HG03571 (cell line): ENCODE measurements around the gene TMEM171.
A peak's percentile ranks its signal among the peaks of the same experiment; 100 is the strongest.

ENCODE experiments used
- ATAC-seq: cut with Tn5 transposase; IDR thresholded peaks from one replicate; pipeline ENCODE4 v1.9.1; 2021; ENCODE audit not compliant: unreplicated experiment

TMEM171 gene

GRCh38 chr5:73119451-73120157 lies 771 bp upstream of the TMEM171 start:
- ATAC-seq = no peak

- no peak for ATAC-seq
Observed at GRCh38 chr5:73121119-73121463, 716 bp downstream of the TMEM171 start.

GRCh38 chr5:73122875-73123810 lies 2.8 kb downstream of the TMEM171 start:
- no peak for ATAC-seq

GRCh38 chr5:73125289-73125688 lies 4.9 kb downstream of the TMEM171 start:
- no peak for ATAC-seq

DNA sequence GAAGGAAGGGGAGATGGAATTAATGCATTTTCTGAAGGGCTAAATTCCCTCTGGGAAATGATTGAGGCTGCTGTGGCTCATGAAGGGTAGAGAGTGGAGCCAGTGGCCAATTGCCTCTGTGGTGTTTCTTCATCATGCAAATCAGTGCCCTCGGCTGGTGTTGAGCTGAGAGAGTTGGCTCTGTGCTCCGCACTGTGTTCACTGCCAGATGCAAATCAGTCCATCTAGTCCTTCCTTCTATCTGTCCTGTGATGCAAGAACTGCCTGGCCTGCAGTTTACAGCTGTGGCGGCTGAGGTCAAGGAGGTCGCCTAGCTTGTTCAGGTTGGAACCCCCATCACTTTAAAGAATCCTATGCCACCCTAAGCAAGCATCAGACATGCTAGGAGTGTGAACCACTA lies 6.0 kb downstream of the TMEM171 start:
- no peak for ATAC-seq

- no peak for ATAC-seq
Observed at GRCh38 chr5:73126957-73127356, 6.6 kb downstream of the TMEM171 start.

DNA sequence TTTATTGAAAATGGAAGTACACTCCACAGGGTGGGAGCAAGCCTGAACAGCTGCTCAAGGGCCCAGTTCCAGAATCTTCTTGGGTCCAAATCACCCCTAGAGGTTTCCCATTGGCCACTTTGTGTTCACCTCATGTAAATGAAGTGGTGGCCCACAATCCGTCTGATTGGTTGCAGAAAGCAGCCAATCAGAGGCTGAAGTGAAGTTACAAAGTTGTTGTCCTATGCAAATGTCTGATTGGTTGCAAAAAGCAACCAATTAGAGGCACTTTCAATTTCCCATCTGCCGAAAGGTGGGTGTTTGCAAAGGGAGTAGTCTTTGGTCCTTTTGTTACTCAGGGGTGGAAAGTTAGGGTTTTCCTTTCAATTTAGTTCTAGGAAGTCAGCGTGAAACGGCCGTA lies 8.8 kb downstream of the TMEM171 start:
- no peak for ATAC-seq

DNA sequence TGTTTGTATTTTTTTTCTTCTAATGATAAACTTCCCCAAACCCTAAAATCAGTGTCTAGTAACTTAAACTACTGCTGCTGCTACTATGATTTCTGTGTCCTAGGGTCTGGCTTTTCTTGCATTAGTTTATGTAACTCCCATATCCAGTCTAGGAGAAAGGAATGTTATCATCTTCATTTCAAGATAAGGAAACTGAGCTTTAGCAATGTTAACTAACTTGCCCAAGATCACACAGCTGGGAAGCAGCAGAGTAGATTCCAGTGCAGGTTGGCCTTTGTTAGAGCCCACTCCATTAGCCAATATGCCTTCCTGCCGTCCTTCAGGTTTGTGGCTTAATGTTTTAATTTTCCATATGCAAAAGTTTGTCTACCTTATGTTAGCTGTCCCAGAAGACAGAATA lies 10.4 kb downstream of the TMEM171 start:
- no peak for ATAC-seq

GRCh38 chr5:73131711-73132425 lies 11.5 kb downstream of the TMEM171 start:
- no peak for ATAC-seq

DNA sequence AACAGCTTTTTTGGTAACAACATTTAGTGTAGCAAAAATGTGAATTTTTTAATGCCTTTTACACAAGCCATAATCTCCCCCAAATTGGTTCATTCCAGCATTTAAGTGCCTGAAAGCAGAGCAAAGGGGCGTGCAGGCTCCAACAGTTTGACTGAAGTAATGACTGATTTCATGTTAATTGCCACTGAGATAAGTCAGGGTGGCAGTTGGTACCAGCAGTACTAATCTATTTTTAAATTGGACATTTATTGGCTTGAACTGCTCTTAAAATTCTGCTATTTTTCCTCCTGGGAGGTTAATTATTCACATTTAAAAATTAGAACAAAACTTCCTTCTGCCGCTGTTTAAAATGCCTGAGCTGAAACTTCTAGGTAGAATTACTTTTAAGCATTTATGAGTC lies 12.4 kb downstream of the TMEM171 start:
- ATAC-seq = no peak

DNA sequence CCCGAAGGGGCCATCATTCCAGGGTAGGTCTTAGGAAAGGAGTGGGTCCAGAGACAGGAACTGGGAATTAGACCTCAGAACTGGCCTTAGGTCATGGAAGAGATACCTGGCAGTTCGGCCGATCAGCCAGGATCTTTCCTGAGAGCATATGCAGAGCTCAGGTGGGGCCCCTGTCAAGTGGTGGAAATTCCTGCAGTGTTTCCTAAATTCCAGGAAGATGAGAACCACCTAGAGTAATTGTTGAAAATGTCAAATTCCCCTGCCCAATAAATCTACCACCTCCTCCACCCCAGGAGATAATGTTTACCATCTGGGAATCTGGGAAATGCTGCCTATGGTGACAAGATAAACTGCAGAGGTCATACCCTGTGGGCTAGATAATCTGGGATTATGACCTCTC lies 14.6 kb downstream of the TMEM171 start:
- no peak for ATAC-seq

GRCh38 chr5:73135429-73136054 lies 15.2 kb downstream of the TMEM171 start:
- peak; percentile 53 for ATAC-seq

DNA sequence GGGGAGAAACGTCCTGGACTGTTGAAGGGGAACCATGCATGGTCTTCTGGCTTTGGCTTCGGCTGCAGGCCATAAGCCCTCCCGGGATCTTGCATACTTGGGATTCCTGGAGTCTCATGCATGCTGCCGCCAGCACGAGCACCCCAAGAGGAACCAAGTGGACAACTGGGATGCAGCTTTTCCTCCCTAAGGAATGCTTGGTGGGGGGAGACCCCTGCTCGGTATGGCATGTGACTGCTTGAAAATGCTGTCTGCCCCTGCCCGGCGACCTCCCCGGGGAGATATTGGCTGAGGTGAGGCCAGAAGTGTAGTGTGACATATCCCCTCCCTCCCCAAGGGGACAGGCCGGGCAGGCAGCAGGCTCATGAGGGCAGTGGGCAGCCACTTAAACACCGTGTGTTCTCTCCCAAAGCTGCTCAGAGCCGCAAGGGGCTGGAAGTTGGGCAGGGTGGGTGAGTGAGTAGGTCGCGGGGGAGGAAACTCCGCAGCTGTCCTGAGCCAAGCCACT lies 15.7 kb downstream of the TMEM171 start:
- ATAC-seq = no peak

GRCh38 chr5:73137563-73138530 lies 17.5 kb downstream of the TMEM171 start:
- no peak for ATAC-seq

- ATAC-seq = no peak
Observed at GRCh38 chr5:73139485-73139884, 19.1 kb downstream of the TMEM171 start.

GRCh38 chr5:73140801-73141200 lies 20.4 kb downstream of the TMEM171 start:
- no peak for ATAC-seq

GRCh38 chr5:73142035-73142434 lies 21.7 kb downstream of the TMEM171 start:
- ATAC-seq = no peak

- ATAC-seq = no peak
Observed at GRCh38 chr5:73143716-73144115, 23.3 kb downstream of the TMEM171 start.

- ATAC-seq = no peak
Observed at GRCh38 chr5:73149540-73149939, 29.2 kb downstream of the TMEM171 start.

DNA sequence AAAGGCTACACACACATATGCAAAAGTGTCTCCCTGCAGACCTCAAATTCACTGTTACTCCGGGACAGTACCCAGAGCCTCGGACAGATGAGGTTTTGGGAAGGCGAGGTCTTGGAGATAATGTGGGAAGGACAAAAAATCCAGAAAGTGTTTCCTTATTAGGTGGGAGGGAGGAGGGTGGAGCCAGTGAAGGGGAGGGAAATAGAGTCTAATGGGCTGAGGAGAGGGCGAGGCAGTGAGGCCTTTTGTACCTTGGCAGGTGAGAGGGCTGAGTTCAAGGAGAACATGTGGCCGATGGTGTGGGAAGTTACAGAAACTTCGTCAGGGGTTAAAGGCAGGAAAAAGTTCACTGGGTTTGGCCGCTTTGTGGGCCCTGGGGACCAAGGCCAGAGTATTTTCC lies 30.5 kb downstream of the TMEM171 start:
- ATAC-seq = no peak
